HS-27A (cell line): ENCODE results near the gene PPP1R15A.
"Not testable (repeated sequence)": the region's sequence is repeated elsewhere in the genome, so short reads cannot be mapped to it uniquely, and the experiment has no call there.

ENCODE experiments used
- DNase-seq: peaks from one replicate; pipeline ENCODE4 v3.0.0-alpha.2; 2012; ENCODE audit warnings: low read depth, missing footprints

The PPP1R15A gene

GRCh38 chr19:48859711-48860572 is 12.3 kb upstream of the PPP1R15A start:
- no peak for DNase-seq

- no peak for DNase-seq
Measured at GRCh38 chr19:48861313-48861712, 10.9 kb upstream of the PPP1R15A start.

DNA sequence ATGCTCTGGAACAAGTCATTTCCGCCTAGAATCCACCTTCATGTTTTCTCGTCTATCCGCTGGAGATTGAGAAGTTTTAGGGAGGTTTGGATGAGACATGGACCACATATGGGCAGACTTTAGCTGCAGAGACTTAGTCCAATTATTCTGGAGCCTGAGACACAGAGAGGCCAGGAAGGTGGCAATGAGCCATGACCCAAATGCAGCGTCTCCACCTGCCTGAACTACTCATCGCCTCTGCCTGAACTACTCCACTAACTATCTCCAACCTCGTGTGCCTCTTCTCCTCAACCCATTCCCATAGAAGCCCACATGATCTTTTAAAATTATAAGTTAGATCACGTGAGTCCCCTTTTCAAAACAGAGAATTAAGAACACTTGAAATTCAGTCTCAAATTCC is 9.4 kb upstream of the PPP1R15A start:
- DNase-seq, result no peak

GRCh38 chr19:48866692-48867091 is 5.5 kb upstream of the PPP1R15A start:
- DNase-seq, result no peak

- DNase-seq, result no peak
Measured at GRCh38 chr19:48867123-48867745, 5.0 kb upstream of the PPP1R15A start.

DNA sequence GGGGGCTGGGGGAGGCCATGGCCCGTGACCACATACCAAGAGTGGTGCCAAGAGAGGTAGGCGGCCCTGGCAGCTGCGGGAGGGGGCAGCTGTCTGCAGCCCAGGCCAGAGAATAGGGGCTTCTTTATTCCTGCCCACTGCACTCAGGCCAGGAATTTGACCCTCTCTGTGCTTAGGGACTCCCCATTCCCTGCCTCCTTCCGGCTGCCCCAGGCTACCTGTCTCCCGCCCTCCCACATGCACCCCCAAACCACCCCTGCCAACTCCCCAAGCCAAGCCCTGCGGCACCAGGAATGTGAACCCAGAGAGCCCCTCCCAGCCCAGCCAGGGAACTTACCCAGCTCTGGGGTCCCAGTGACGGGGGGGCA is 4.5 kb upstream of the PPP1R15A start:
- no peak for DNase-seq

DNA sequence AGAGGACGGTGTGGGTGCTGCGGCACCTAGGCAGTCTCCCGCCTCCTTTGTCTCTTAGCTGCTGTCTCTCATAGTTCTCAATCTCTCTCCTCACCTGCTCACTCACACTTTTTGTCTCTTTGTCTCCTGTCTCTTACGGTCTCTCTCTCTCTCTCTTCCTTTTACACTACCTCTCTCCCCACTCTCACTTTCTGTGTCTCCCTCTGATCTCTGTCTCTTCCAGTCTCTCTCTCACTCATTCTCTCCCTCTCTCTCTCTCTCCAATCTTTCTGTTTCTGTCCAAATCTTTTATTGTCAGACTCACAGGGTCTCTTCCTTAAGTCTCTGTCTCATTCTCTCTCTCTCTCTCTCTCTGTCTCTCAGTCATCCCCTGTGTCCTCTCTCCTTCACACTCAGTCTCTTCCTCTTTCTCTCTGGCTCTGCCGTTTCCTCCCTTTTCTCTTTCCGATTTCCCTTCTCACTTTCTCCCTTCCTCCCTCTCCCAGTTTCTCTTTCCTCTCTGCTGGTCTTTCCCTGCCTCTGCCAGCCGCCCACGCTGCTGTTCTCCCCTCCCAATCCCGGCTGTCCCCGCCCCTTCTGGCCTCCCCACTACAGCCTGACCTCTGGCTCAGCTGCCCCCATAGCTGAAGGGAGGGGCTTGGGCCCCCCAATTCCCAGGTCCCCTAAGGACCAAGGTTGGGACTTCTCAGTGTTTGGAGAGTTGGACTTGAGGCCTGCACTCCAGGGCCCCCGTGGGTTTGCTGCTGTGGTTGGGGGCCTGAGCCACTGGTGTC is 3.9 kb upstream of the PPP1R15A start, which contains the start of gene PLEKHA4:
Gene PLEKHA4 (minus strand): TSS at position 504 of the 773 bp plus-strand sequence. CDS start 997 bp downstream, outside the sequence.
- no peak for DNase-seq

- no peak for DNase-seq
Measured at GRCh38 chr19:48870048-48870447, 2.2 kb upstream of the PPP1R15A start.

- DNase-seq, result not testable (repeated sequence)
Measured at GRCh38 chr19:48871471-48872181, 595 bp upstream of the PPP1R15A start.

GRCh38 chr19:48872884-48873475 is 759 bp downstream of the PPP1R15A start:
- peak; percentile 98 for DNase-seq

DNA sequence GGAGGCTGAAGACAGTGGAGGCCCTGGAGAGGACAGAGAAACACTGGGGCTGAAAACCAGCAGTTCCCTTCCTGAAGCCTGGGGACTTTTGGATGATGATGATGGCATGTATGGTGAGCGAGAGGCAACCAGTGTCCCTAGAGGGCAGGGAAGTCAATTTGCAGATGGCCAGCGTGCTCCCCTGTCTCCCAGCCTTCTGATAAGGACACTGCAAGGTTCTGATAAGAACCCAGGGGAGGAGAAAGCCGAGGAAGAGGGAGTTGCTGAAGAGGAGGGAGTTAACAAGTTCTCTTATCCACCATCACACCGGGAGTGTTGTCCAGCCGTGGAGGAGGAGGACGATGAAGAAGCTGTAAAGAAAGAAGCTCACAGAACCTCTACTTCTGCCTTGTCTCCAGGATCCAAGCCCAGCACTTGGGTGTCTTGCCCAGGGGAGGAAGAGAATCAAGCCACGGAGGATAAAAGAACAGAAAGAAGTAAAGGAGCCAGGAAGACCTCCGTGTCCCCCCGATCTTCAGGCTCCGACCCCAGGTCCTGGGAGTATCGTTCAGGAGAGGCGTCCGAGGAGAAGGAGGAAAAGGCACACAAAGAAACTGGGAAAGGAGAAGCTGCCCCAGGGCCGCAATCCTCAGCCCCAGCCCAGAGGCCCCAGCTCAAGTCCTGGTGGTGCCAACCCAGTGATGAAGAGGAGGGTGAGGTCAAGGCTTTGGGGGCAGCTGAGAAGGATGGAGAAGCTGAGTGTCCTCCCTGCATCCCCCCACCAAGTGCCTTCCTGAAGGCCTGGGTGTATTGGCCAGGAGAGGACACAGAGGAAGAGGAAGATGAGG is 1.5 kb downstream of the PPP1R15A start:
- no peak for DNase-seq

GRCh38 chr19:48874303-48875135 is 2.3 kb downstream of the PPP1R15A start:
- DNase-seq, result peak; percentile 70

DNA sequence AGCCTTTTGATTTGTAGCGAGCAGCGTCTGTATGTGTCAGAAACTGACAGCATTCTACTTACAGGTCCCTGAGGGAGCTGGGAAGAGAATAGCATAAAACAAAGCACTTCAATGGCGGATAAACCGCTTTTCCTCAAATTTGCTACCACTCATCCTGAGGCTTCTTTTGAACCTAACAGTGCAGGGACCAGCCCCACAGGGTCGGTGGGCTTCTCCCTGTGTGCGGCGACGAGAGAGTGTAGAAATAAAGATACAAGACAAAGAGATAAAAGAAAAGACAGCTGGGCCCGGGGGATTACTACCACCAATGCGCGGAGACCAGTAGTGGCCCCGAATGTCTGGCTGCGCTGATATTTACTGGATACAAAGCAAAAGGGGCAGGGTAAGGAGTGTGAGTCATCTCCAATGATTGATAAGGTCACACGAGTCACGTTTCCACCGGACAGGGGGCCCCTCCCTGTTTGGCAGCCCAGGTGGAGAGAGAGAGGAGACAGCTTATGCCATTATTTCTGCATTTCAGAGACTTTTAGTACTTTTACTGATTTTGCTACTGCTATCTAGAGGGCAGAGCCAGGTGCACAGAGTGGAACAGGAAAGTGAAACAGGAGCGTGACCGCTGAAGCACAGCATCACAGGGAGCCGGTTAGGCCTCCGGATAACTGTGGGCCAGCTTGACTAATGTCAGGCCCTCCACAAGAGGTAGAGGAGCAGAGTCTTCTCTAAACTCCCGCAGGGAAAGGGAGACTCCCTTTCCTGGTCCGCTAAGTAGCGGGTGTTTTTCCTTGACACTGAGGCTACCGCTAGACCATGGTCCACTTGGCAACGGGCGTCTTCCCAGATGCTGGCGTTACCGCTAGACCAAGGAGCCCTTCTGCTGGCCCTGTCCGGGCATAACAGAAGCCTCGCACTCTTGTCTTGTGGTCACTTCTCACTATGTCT is 4.1 kb downstream of the PPP1R15A start:
- DNase-seq, result not testable (repeated sequence)

DNA sequence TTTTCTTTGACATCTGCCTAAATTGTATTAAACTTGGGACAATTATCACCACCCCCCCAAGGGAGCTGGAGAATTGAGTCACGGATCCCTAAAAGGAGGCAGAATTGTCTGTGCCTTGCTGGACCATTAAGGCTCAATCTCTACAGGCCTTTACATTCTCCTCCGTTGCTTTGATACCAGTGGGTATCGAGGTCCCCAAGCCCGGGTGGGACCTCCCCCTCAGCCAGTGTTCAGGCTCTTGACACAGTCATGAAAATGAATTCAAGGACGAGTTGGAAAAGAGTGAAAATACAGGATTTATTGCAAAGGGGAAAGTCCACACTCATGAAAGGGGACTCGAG is 5.6 kb downstream of the PPP1R15A start:
- DNase-seq, result no peak

- DNase-seq, result no peak
Measured at GRCh38 chr19:48878196-48879024, 6.2 kb downstream of the PPP1R15A start.

DNA sequence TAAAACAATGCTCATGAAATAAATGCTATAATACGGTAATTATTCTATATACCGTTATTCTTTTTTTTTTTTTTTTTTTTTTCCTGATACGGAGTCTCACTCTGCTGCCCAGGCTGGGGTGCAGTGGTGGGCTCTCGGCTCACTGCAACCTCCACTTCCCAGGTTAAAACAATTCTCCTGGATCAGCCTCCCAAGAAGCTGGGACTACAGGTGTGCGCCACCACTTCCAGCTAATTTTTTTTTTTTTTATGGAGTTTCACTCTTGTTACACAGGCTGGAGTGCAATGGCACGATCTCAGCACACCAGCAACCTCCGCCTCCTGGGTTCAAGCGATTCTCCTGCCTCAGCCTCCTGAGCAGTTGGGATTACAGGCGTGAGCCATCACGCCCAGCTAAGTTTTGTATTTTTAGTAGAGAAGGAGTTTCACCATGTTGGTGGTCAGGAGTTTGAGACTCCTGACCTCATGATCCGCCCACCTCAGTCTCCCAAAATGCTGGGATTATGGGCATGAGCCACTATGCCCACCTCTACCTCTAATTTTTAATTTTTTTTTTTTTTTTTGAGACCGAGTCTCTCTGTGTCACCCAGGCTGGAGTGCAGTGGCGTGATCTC is 6.9 kb downstream of the PPP1R15A start:
- no peak for DNase-seq

DNA sequence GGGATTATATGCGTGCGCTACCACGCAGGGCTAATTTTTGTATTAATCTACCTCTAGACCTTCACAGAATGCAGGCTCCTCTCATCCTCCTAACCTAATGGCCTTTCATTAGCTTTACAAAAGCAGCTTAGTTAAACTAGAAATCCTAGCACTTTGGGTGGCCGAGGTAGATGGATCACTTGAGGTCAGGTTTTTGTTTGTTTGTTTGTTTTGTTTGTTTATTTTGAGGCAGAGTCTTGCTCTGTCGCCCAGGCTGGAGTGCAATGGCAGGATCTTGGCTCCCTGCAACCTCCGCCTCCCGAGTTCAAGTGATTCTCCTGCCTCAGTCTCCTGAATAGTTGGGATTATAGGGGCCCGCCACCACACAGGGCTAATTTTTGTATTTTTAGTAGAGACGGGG is 7.5 kb downstream of the PPP1R15A start:
- not testable (repeated sequence) for DNase-seq
